Smooth muscle cell (in vitro differentiated cells): ENCODE results near the gene GLRA3. TPM values are rescaled to one million over a fixed set of nuclear protein-coding genes. Genes with fewer than 3 reads are reported as not detected.

Source experiments
- DNase-seq: peaks from one replicate; lab custom pipeline; 2025; ENCODE audit not compliant: unreplicated experiment; lab: John Stamatoyannopoulos, UW
- H2AFZ ChIP-seq: fragments of 200-600 bp; sonication (generic); 2 replicates; pipeline ENCODE4 v1.6.0; 2016; ENCODE audit warnings: antibody characterized with exemption, low read depth, mild to moderate bottlenecking
- H3F3A ChIP-seq: fragments of 200-600 bp; sonication (generic); 2 replicates; pipeline ENCODE4 v1.6.0; 2017; ENCODE audit warnings: antibody characterized with exemption, low read depth
- H3K27ac ChIP-seq: fragments of 200-600 bp; sonication (generic); 2 replicates; pipeline ENCODE4 v1.5.1; 2016; ENCODE audit warnings: low read depth, mild to moderate bottlenecking
- H3K27me3 ChIP-seq: fragments of 200-600 bp; sonication (generic); 2 replicates; pipeline ENCODE4 v1.6.1; 2016; ENCODE audit warnings: low read depth, mild to moderate bottlenecking
- H3K36me3 ChIP-seq: fragments of 200-600 bp; sonication (generic); 2 replicates; pipeline ENCODE4 v1.5.1; 2016; ENCODE audit warnings: low read depth
- H3K4me1 ChIP-seq: fragments of 200-600 bp; sonication (generic); 2 replicates; pipeline ENCODE4 v1.5.1; 2016; ENCODE audit warnings: low read depth
- H3K4me2 ChIP-seq: fragments of 200-600 bp; sonication (generic); 2 replicates; pipeline ENCODE4 v1.6.0; 2016; ENCODE audit warnings: mild to moderate bottlenecking
- H3K4me3 ChIP-seq: fragments of 200-600 bp; sonication (generic); 2 replicates; pipeline ENCODE4 v1.5.1; 2016; ENCODE audit warnings: mild to moderate bottlenecking
- H3K79me2 ChIP-seq: fragments of 200-600 bp; sonication (generic); 2 replicates; pipeline ENCODE4 v1.6.0; 2016; ENCODE audit warnings: low read depth, mild to moderate bottlenecking
- H3K9ac ChIP-seq: fragments of 200-600 bp; sonication (generic); 2 replicates; pipeline ENCODE4 v1.6.0; 2016; ENCODE audit warnings: low read depth
- H3K9me3 ChIP-seq: fragments of 200-600 bp; sonication (generic); replicated peaks from 2 replicates; pipeline ENCODE4 v1.5.1; 2016; ENCODE audit warnings: low read depth
- H4K20me1 ChIP-seq: fragments of 200-600 bp; sonication (generic); 2 replicates; pipeline ENCODE4 v1.6.0; 2016; ENCODE audit warnings: low read depth
- whole genome bisulfite sequencing: methylation state at CpG from one replicate; pipeline ENCODE4 v1.1.7; 2016; ENCODE audit warnings: low lambda C conversion rate; 5-methylcytosine and 5-hydroxymethylcytosine counted together
- polyA plus RNA-seq: library from polyadenylated mRNA; unstranded; fragments of >200 nt; fragmentation: Nextera tagmentation; extraction: Ambion mirVana; gene quantifications from 2 replicates; pipeline ENCODE4 v1.2.1, GENCODE V29; 2016
- total RNA-seq: library from RNA; depleted of rRNA; stranded (reverse); fragments of >200 nt; gene quantifications from 2 replicates; pipeline ENCODE4 v1.2.3, GENCODE V29; 2014
- TF ChIP-seq, protein P1 (sequence below): fragments of 200-600 bp; sonication (generic); IDR thresholded peaks from 2 replicates; pipeline ENCODE4 v1.5.1; 2017; ENCODE audit warnings: borderline replicate concordance, mild to moderate bottlenecking, antibody characterized with exemption; ENCODE audit not compliant: insufficient read depth, poor library complexity, severe bottlenecking

GLRA3 gene
- total and polyA plus RNA-seq, 2 experiments from 2014 or later = not detected

DNA sequence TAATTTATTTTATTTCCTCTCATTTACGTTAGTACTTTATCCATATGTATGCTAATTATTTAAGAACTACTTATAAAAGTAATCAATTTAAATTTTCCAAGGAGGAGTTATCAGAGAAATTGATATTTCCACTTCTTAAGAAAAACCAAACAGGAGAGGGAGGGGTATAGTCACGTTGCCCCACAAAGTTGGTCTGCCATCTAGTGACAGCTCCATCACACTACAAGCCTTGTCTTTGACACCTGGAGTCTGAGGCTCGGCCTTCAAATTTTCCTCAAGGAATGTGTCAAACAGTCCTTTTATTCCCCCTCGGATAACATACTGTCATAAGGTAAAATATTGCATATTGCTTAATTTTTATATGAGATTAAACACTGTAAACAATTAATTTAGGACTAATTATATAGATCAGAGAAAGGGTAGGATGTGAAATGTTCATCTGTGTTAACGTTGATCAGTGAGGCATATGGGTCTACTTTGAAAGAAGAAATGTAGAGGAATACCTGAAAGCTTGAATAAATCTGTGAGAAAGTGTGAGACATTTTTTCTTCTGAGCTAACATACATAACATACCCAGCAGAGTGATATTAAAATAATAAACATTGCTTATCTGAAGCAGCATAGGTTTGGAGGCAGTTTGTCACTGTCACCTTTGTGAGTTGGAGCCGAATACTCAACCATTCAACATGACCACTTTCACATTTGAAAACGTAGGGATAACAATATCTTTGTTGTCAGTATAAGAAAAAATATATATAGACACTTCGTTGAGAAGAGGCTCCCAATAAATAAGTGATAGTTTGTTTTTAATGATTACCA is 114.4 kb downstream of the GLRA3 start:
- no peaks in the 10 kb centered on the region for H3K36me3 ChIP-seq
- peaks cover 11% of the 10 kb centered on the region for H3K4me1 ChIP-seq
- H3F3A ChIP-seq = no peaks in the 10 kb centered on the region
- WGBS = 48% methylated on average over 8 of the region's 8 CpGs
- H4K20me1 ChIP-seq = no peaks in the 10 kb centered on the region
- H3K9me3 ChIP-seq = no peaks in the 10 kb centered on the region
- no peak for DNase-seq
- TF ChIP-seq, protein P1, sequence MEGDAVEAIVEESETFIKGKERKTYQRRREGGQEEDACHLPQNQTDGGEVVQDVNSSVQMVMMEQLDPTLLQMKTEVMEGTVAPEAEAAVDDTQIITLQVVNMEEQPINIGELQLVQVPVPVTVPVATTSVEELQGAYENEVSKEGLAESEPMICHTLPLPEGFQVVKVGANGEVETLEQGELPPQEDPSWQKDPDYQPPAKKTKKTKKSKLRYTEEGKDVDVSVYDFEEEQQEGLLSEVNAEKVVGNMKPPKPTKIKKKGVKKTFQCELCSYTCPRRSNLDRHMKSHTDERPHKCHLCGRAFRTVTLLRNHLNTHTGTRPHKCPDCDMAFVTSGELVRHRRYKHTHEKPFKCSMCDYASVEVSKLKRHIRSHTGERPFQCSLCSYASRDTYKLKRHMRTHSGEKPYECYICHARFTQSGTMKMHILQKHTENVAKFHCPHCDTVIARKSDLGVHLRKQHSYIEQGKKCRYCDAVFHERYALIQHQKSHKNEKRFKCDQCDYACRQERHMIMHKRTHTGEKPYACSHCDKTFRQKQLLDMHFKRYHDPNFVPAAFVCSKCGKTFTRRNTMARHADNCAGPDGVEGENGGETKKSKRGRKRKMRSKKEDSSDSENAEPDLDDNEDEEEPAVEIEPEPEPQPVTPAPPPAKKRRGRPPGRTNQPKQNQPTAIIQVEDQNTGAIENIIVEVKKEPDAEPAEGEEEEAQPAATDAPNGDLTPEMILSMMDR = peak; percentile 68
- no peaks in the 10 kb centered on the region for H3K79me2 ChIP-seq
- no peak overlapping the region for H3K27ac ChIP-seq
- H3K27me3 ChIP-seq = no peaks in the 10 kb centered on the region
- H2AFZ ChIP-seq = no peak overlapping the region
- no peak overlapping the region for H3K9ac ChIP-seq
- peak overlapping the region; percentile 29 for H3K4me2 ChIP-seq
- H3K4me3 ChIP-seq = no peak overlapping the region

DNA sequence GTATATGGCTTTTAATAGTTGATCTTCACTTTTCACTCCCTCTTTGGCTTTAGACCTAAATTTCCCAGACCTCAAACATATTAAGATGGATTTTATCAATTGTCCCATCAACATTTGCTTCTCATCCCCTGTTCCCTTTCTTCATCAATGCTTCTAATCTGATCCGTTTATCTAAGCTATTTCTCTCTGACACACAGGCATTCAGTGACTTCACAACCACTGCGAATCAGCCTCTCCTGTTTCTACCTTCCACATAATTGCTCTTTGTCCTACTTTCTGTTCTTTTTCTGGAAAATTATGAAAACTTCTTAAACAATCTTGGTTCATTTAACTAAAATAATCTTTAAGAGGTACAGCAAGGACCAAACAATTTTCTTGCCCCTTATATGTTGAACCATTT is 115.2 kb downstream of the GLRA3 start:
- WGBS = 24% methylated on average over 2 of the region's 2 CpGs
- Histone ChIP-seq H2AFZ (peak overlapping the region; percentile 45), H3K27ac (no peak overlapping the region), H3K4me3 (no peak overlapping the region), H3K4me2 (peak overlapping the region; percentile 29), H3K36me3 (no peaks in the 10 kb centered on the region), H3K9ac (no peak overlapping the region), H3K9me3 (no peaks in the 10 kb centered on the region), H3K27me3 (no peaks in the 10 kb centered on the region), H3K4me1 (peaks cover 11% of the 10 kb centered on the region), H4K20me1 (no peaks in the 10 kb centered on the region), H3F3A (no peaks in the 10 kb centered on the region), H3K79me2 (no peaks in the 10 kb centered on the region)
- no peak for DNase-seq
- TF ChIP-seq, protein P1 = no peak

DNA sequence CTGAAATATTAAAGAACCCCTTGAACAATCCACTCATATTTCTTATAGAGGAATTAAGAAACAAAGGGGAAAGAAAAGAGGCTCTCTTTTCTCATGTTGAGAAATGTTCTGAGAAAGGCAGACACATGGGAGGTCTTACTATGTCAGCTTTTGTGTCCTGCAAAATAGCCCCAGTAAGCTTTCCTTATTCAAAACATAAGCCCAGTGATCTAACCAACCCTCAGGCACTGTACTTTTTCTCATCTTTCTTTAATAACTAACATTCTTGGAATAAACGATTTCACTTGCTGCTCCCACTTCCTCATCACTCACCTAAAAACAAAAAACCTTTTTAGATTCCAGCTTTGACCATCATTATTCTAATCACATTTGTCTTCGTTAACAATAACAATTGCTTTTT is 115.9 kb downstream of the GLRA3 start:
- Histone ChIP-seq H4K20me1 (no peaks in the 10 kb centered on the region), H3K4me1 (peaks cover 11% of the 10 kb centered on the region), H3K27me3 (no peaks in the 10 kb centered on the region), H3K9me3 (no peaks in the 10 kb centered on the region), H3K79me2 (no peaks in the 10 kb centered on the region), H3K4me2 (peak overlapping the region; percentile 29), H3K36me3 (no peaks in the 10 kb centered on the region), H3F3A (no peaks in the 10 kb centered on the region), H3K4me3 (no peak overlapping the region), H3K9ac (no peak overlapping the region), H2AFZ (peak overlapping the region; percentile 45), H3K27ac (no peak overlapping the region)
- 53% methylated on average over 2 of the region's 2 CpGs for WGBS
- TF ChIP-seq, protein P1 = no peak
- DNase-seq = no peak

DNA sequence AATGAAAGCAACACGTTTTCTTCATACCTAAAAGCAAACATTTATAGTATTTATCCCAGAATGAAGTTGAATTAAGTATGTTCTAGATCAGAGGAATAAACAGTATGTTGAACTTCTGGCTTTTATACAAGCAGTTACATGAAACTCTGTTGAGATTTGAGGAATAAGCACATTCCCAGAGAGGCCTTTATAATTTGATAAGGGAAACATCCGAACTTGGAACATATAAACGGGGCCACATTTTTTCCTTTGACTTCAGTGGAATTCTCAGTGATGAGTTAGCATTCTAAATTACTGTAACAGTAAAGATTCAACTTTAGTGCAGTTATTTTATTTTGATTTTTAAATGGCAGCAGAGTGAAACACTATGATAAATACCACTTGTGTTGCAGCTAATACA is 119.5 kb downstream of the GLRA3 start:
- WGBS = 52% methylated on average over 3 of the region's 3 CpGs
- Histone ChIP-seq H3K4me1 (peaks cover 11% of the 10 kb centered on the region), H3F3A (no peaks in the 10 kb centered on the region), H3K9ac (no peak overlapping the region), H2AFZ (peak overlapping the region; percentile 69), H3K79me2 (no peaks in the 10 kb centered on the region), H3K36me3 (no peaks in the 10 kb centered on the region), H3K4me2 (peak overlapping the region; percentile 29), H3K9me3 (no peaks in the 10 kb centered on the region), H3K27me3 (no peaks in the 10 kb centered on the region), H3K4me3 (no peak overlapping the region), H4K20me1 (no peaks in the 10 kb centered on the region), H3K27ac (no peak overlapping the region)
- TF ChIP-seq, protein P1 = no peak
- no peak for DNase-seq
